Karpas-422 (cell line): ENCODE results near the gene ACTR8. TPM values are rescaled to one million over a fixed set of nuclear protein-coding genes. Genes with fewer than 3 reads are reported as not detected.

Experiments used
- DNase-seq: peaks from one replicate; pipeline ENCODE4 v3.0.0-alpha.2; 2015
- H2AFZ ChIP-seq: fragments of 200-600 bp; sonication (generic); 2 replicates; pipeline ENCODE4 v1.6.1; 2014; ENCODE audit warnings: antibody characterized with exemption, low read length, mixed read lengths
- H3K27ac ChIP-seq: fragments of 200-600 bp; sonication (generic); 2 replicates; pipeline ENCODE4 v1.5.1; 2014; ENCODE audit warnings: mild to moderate bottlenecking, low read length, moderate library complexity
- H3K27me3 ChIP-seq: fragments of 200-600 bp; sonication (generic); 2 replicates; pipeline ENCODE4 v1.6.1; 2014; ENCODE audit warnings: low read length, mixed read lengths
- H3K36me3 ChIP-seq: fragments of 200-600 bp; sonication (generic); 2 replicates; pipeline ENCODE4 v1.6.1; 2014; ENCODE audit warnings: low read length, mixed read lengths; ENCODE audit not compliant: insufficient read depth
- H3K4me1 ChIP-seq: fragments of 200-600 bp; sonication (generic); 2 replicates; pipeline ENCODE4 v1.6.1; 2014; ENCODE audit warnings: mild to moderate bottlenecking, low read length, mixed read lengths
- H3K4me2 ChIP-seq: fragments of 200-600 bp; sonication (generic); 2 replicates; pipeline ENCODE4 v1.6.1; 2014; ENCODE audit warnings: low read length, low read depth, mild to moderate bottlenecking; ENCODE audit not compliant: poor library complexity, severe bottlenecking
- H3K4me3 ChIP-seq: fragments of 200-600 bp; sonication (generic); 2 replicates; pipeline ENCODE4 v1.5.1; 2014; ENCODE audit warnings: mild to moderate bottlenecking, antibody characterized with exemption, low read length, mixed read lengths
- H3K79me2 ChIP-seq: fragments of 200-600 bp; sonication (generic); 2 replicates; pipeline ENCODE4 v1.6.1; 2014; ENCODE audit warnings: mild to moderate bottlenecking, low read length, mixed read lengths
- H3K9ac ChIP-seq: fragments of 200-600 bp; sonication (generic); 2 replicates; pipeline ENCODE4 v1.6.0; 2014; ENCODE audit warnings: low read length
- H3K9me2 ChIP-seq: fragments of 200-600 bp; sonication (generic), shearing (Covaris generic); replicated peaks from 2 replicates; pipeline ENCODE4 v1.6.0; 2014; ENCODE audit warnings: mild to moderate bottlenecking, low read length, moderate library complexity; ENCODE audit not compliant: insufficient read depth
- H3K9me3 ChIP-seq: fragments of 300-700, 200-600 bp; sonication (generic); 2 replicates; pipeline ENCODE4 v1.6.1; 2014; ENCODE audit warnings: low read length, mixed read lengths
- H4K20me1 ChIP-seq: fragments of 200-600 bp; sonication (generic); 2 replicates; pipeline ENCODE4 v1.6.1; 2014; ENCODE audit warnings: mild to moderate bottlenecking, antibody characterized with exemption, low read length, low read depth; ENCODE audit not compliant: insufficient read depth
- total RNA-seq: library from RNA; depleted of rRNA; stranded (reverse); fragments of >200 nt; shearing (Covaris generic); gene quantifications from 2 replicates; pipeline ENCODE4 v1.2.3, GENCODE V29; 2014; ENCODE audit warnings: low replicate concordance

The ACTR8 gene
- total RNA-seq, 1 experiment from 2014 or later: 22.0 TPM

- Histone ChIP-seq H4K20me1 (no peaks in the 10 kb centered on the region), H3K9me2 (no peaks in the 10 kb centered on the region), H3K4me2 (no peak overlapping the region), H3K27ac (no peak overlapping the region), H3K79me2 (no peaks in the 10 kb centered on the region), H3K9me3 (no peaks in the 10 kb centered on the region), H3K4me3 (no peak overlapping the region), H2AFZ (no peak overlapping the region), H3K4me1 (no peaks in the 10 kb centered on the region), H3K36me3 (no peaks in the 10 kb centered on the region), H3K9ac (no peak overlapping the region), H3K27me3 (no peaks in the 10 kb centered on the region)
- DNase-seq: no peak
These were observed 36.7 kb downstream of the ACTR8 start for GRCh38 chr3:53845103-53845880.

GRCh38 chr3:53844262-53845102, 37.5 kb downstream of the ACTR8 start:
- no peaks in the 10 kb centered on the region for H3K9me3 ChIP-seq
- no peak for DNase-seq
- H3K9me2 ChIP-seq: no peaks in the 10 kb centered on the region
- H3K4me2 ChIP-seq: no peak overlapping the region
- no peaks in the 10 kb centered on the region for H3K79me2 ChIP-seq
- no peaks in the 10 kb centered on the region for H4K20me1 ChIP-seq
- H3K27ac ChIP-seq: no peak overlapping the region
- H3K27me3 ChIP-seq: no peaks in the 10 kb centered on the region
- no peak overlapping the region for H3K4me3 ChIP-seq
- H3K36me3 ChIP-seq: no peaks in the 10 kb centered on the region
- no peaks in the 10 kb centered on the region for H3K4me1 ChIP-seq
- H2AFZ ChIP-seq: no peak overlapping the region
- no peak overlapping the region for H3K9ac ChIP-seq

GRCh38 chr3:53843195-53844177, 38.5 kb downstream of the ACTR8 start:
- no peak for DNase-seq
- H3K79me2 ChIP-seq: no peaks in the 10 kb centered on the region
- H3K9ac ChIP-seq: no peak overlapping the region
- no peaks in the 10 kb centered on the region for H3K36me3 ChIP-seq
- H4K20me1 ChIP-seq: no peaks in the 10 kb centered on the region
- no peak overlapping the region for H3K27ac ChIP-seq
- H3K4me3 ChIP-seq: no peak overlapping the region
- H3K9me2 ChIP-seq: no peaks in the 10 kb centered on the region
- H3K4me2 ChIP-seq: no peak overlapping the region
- no peaks in the 10 kb centered on the region for H3K27me3 ChIP-seq
- H3K9me3 ChIP-seq: no peaks in the 10 kb centered on the region
- H2AFZ ChIP-seq: no peak overlapping the region
- no peaks in the 10 kb centered on the region for H3K4me1 ChIP-seq

- DNase-seq: no peak
- H3K9me3 ChIP-seq: no peaks in the 10 kb centered on the region
- no peak overlapping the region for H3K9ac ChIP-seq
- H3K79me2 ChIP-seq: no peaks in the 10 kb centered on the region
- no peaks in the 10 kb centered on the region for H3K27me3 ChIP-seq
- no peaks in the 10 kb centered on the region for H3K36me3 ChIP-seq
- H3K4me1 ChIP-seq: no peaks in the 10 kb centered on the region
- no peaks in the 10 kb centered on the region for H4K20me1 ChIP-seq
- H3K27ac ChIP-seq: no peak overlapping the region
- no peak overlapping the region for H2AFZ ChIP-seq
- no peak overlapping the region for H3K4me2 ChIP-seq
- no peaks in the 10 kb centered on the region for H3K9me2 ChIP-seq
- no peak overlapping the region for H3K4me3 ChIP-seq
These were observed 39.3 kb downstream of the ACTR8 start for GRCh38 chr3:53842436-53843194.

- no peaks in the 10 kb centered on the region for H3K27me3 ChIP-seq
- no peak for DNase-seq
- no peaks in the 10 kb centered on the region for H3K4me1 ChIP-seq
- H3K4me3 ChIP-seq: no peak overlapping the region
- no peaks in the 10 kb centered on the region for H3K79me2 ChIP-seq
- no peaks in the 10 kb centered on the region for H3K9me2 ChIP-seq
- H3K27ac ChIP-seq: no peak overlapping the region
- H3K36me3 ChIP-seq: no peaks in the 10 kb centered on the region
- H2AFZ ChIP-seq: no peak overlapping the region
- H3K9ac ChIP-seq: no peak overlapping the region
- H4K20me1 ChIP-seq: no peaks in the 10 kb centered on the region
- no peaks in the 10 kb centered on the region for H3K9me3 ChIP-seq
- H3K4me2 ChIP-seq: no peak overlapping the region
These were observed 40.7 kb downstream of the ACTR8 start for GRCh38 chr3:53841296-53841695.

GRCh38 chr3:53837331-53837730, 44.6 kb downstream of the ACTR8 start:
- no peaks in the 10 kb centered on the region for H3K36me3 ChIP-seq
- H2AFZ ChIP-seq: no peak overlapping the region
- H3K9me3 ChIP-seq: no peaks in the 10 kb centered on the region
- no peak for DNase-seq
- H3K9ac ChIP-seq: no peak overlapping the region
- H3K4me1 ChIP-seq: no peaks in the 10 kb centered on the region
- H4K20me1 ChIP-seq: no peaks in the 10 kb centered on the region
- H3K4me3 ChIP-seq: no peak overlapping the region
- H3K27me3 ChIP-seq: no peaks in the 10 kb centered on the region
- H3K79me2 ChIP-seq: no peaks in the 10 kb centered on the region
- H3K27ac ChIP-seq: no peak overlapping the region
- no peaks in the 10 kb centered on the region for H3K9me2 ChIP-seq
- no peak overlapping the region for H3K4me2 ChIP-seq

- Histone ChIP-seq H2AFZ (no peak overlapping the region), H3K36me3 (no peaks in the 10 kb centered on the region), H4K20me1 (no peaks in the 10 kb centered on the region), H3K79me2 (no peaks in the 10 kb centered on the region), H3K4me2 (no peak overlapping the region), H3K9me2 (no peaks in the 10 kb centered on the region), H3K4me1 (no peaks in the 10 kb centered on the region), H3K9me3 (no peaks in the 10 kb centered on the region), H3K27me3 (no peaks in the 10 kb centered on the region), H3K27ac (no peak overlapping the region), H3K4me3 (no peak overlapping the region), H3K9ac (no peak overlapping the region)
- no peak for DNase-seq
These were observed 45.7 kb downstream of the ACTR8 start for GRCh38 chr3:53836084-53836872.
